Body of pancreas (tissue), 4 donors: ENCODE results near the gene TYW5.

Experiments
- POLR2A ChIP-seq, 3 donors: fragments of 450-650 bp; IDR thresholded peaks; one replicate each; pipeline ENCODE4 v1.6.1; 2016; ENCODE audit warnings: antibody characterized with exemption in 3 of 3, mild to moderate bottlenecking in 2 of 3
- TF ChIP-seq, protein P1 (sequence below), 7 experiments: fragments of 450-650 bp in 4 of 7; fragments of 200-600 bp in 3 of 7; sonication (generic) in 3 of 7; IDR thresholded peaks; one replicate each; pipeline ENCODE4 v1.5.1; 2016 to 2019; ENCODE audit warnings: antibody characterized with exemption in 7 of 7

- no peak for TF ChIP-seq POLR2A (IDR thresholded peaks at IDR 0.05)
- TF ChIP-seq, protein P1, sequence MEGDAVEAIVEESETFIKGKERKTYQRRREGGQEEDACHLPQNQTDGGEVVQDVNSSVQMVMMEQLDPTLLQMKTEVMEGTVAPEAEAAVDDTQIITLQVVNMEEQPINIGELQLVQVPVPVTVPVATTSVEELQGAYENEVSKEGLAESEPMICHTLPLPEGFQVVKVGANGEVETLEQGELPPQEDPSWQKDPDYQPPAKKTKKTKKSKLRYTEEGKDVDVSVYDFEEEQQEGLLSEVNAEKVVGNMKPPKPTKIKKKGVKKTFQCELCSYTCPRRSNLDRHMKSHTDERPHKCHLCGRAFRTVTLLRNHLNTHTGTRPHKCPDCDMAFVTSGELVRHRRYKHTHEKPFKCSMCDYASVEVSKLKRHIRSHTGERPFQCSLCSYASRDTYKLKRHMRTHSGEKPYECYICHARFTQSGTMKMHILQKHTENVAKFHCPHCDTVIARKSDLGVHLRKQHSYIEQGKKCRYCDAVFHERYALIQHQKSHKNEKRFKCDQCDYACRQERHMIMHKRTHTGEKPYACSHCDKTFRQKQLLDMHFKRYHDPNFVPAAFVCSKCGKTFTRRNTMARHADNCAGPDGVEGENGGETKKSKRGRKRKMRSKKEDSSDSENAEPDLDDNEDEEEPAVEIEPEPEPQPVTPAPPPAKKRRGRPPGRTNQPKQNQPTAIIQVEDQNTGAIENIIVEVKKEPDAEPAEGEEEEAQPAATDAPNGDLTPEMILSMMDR (IDR thresholded peaks at IDR 0.05): no peak
These were observed 28.9 kb upstream of the TYW5 start for GRCh38 chr2:199984159-199984558.
